HEK293T (cell line): ENCODE measurements around the gene ELL.

Experiments used
- FOXK2 ChIP-seq: fragments of 450-650 bp; IDR thresholded peaks from 2 replicates; pipeline ENCODE4 v1.6.1; 2016; ENCODE audit warnings: mild to moderate bottlenecking
- L3MBTL2 ChIP-seq: fragments of 450-650 bp; conservative IDR thresholded peaks from 2 replicates; pipeline ENCODE4 v1.6.1; 2016; ENCODE audit warnings: mild to moderate bottlenecking
- NFRKB ChIP-seq: fragments of 450-650 bp; IDR thresholded peaks from 2 replicates; pipeline ENCODE4 v1.6.1; 2016; ENCODE audit warnings: mild to moderate bottlenecking, moderate library complexity
- SP1 ChIP-seq: fragments of 450-650 bp; IDR thresholded peaks from 2 replicates; pipeline ENCODE4 v1.6.1; 2017

GRCh38 chr19:18500799-18501198 is 21.1 kb downstream of the ELL start:
- TF ChIP-seq FOXK2 (no peak), SP1 (no peak), L3MBTL2 (no peak), NFRKB (no peak)
